Aorta (tissue), 5 donors: ENCODE data around the gene EMCN. TPM values are rescaled to one million over a fixed set of nuclear protein-coding genes. Genes with fewer than 3 reads are reported as not detected.
"Not testable (repeated sequence)": the region's sequence is repeated elsewhere in the genome, so short reads cannot be mapped to it uniquely, and the experiment has no call there.

Experiments
- ATAC-seq: fragments of 200-7000 bp; cut with Tn5 transposase; one replicate; pipeline ENCODE4 v1.9.1; 2022; ENCODE audit warnings: moderate library complexity; ENCODE audit not compliant: low FRiP score
- DNase-seq, 2 donors: peaks; one replicate each; pipeline ENCODE4 v3.0.0-alpha.2; 2020
- H3K27ac ChIP-seq, 2 donors: one replicate each; pipeline ENCODE4 v1.5.1; 2013; ENCODE audit warnings: low read length in 2 of 2, mild to moderate bottlenecking in 2 of 2, moderate library complexity in 2 of 2, control low read depth in 1 of 2, inconsistent platforms in 1 of 2, low read depth in 1 of 2
- H3K27me3 ChIP-seq, 2 donors: one replicate each; pipeline ENCODE4 v1.6.1; 2013; ENCODE audit warnings: control low read depth in 1 of 2, low read length in 1 of 2, mild to moderate bottlenecking in 1 of 2, moderate library complexity in 1 of 2; ENCODE audit not compliant: insufficient read depth in 2 of 2, control insufficient read depth in 1 of 2
- H3K36me3 ChIP-seq, 2 donors: one replicate each; pipeline ENCODE4 v1.6.1; 2013; ENCODE audit warnings: control low read depth in 1 of 2, low read length in 1 of 2, mild to moderate bottlenecking in 1 of 2; ENCODE audit not compliant: insufficient read depth in 2 of 2, control insufficient read depth in 1 of 2
- H3K4me1 ChIP-seq, 2 donors: one replicate each; pipeline ENCODE4 v1.6.1; 2013; ENCODE audit warnings: low read length in 2 of 2, control low read depth in 1 of 2, mild to moderate bottlenecking in 1 of 2, moderate library complexity in 1 of 2; ENCODE audit not compliant: insufficient read depth in 2 of 2, control insufficient read depth in 1 of 2
- H3K4me3 ChIP-seq, 2 donors: one replicate each; pipeline ENCODE4 v1.5.1; 2013; ENCODE audit warnings: low read length in 2 of 2, control low read depth in 1 of 2, mild to moderate bottlenecking in 1 of 2
- H3K9me3 ChIP-seq: one replicate; pipeline ENCODE4 v1.6.1; 2013; ENCODE audit warnings: mild to moderate bottlenecking, low read length; ENCODE audit not compliant: control insufficient read depth
- WGBS, 2 donors: extraction: QIAGEN DNeasy Blood & Tissue Kit; methylation state at CpG; one replicate each; pipeline ENCODE4 v1.1.7; 2013; 5-methylcytosine and 5-hydroxymethylcytosine counted together
- intact Hi-C, 2 donors: fragments of 100-400 bp; cut with DNase I; formaldehyde crosslinking; loops; one replicate each; pipeline versions ENCODE4 v1.14.2 to v1.15.0; 2022
- polyA plus RNA-seq, 2 donors: library from polyadenylated mRNA; stranded (reverse); fragments of 200-250 nt; gene quantifications; one replicate each; pipeline ENCODE4 v1.2.3, GENCODE V29; 2013
- total RNA-seq, 2 donors: library from RNA; stranded (reverse); fragmentation: NEBNext Ultra II Directional; extraction: Animal tissue kit (Norgen Biotek cat#: 25700); gene quantifications; one replicate each; pipeline ENCODE4 v1.2.1, GENCODE V29; 2021
- donor health status: healthy with polysubstance abuse.
- donor health status: Bipolar disorder and iron deficiency.
- donor health status: DM: no; HTN: no; CAD: no.
- donor health status: DM: no; HTN: no; CAD: no.
- donor health status: DM: yes; HTN: yes; CAD: no.

The EMCN gene
- total and polyA plus RNA-seq, 4 donors: 0.05 to 78.1 (median 14.0) TPM

DNA sequence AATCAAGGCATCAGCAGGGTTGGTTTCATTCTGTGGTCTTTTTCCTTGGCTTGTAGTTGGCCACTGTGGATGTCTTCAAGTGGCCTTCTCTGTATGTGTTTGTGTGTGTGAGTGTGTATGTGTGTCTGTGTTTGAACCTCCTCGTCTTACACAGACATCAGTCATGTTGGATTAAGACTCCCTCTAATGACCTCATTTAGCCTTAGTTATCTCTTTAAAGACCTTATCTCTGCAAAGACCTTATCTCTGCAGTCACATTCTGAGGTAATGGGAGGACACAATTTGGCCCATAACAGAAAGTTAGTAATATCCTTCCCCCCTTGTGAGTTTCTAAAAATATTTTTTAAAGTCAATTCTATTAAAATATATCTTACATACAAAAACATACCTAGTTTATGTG, 126.7 kb downstream of the EMCN start:
- no peak overlapping the region for H3K4me3 ChIP-seq
- H3K9me3 ChIP-seq: no peaks in the 10 kb centered on the region
- no peaks in the 10 kb centered on the region for H3K27me3 ChIP-seq
- DNase-seq (no peak), ATAC-seq (no peak)
- no peaks in the 10 kb centered on the region for H3K4me1 ChIP-seq
- no peak overlapping the region for H3K27ac ChIP-seq
- intact Hi-C loops: no loop called here
- H3K36me3 ChIP-seq: no peaks in the 10 kb centered on the region
- WGBS, 2 donors: 55 to 57% methylated on average over 1 of the region's 1 CpG

DNA sequence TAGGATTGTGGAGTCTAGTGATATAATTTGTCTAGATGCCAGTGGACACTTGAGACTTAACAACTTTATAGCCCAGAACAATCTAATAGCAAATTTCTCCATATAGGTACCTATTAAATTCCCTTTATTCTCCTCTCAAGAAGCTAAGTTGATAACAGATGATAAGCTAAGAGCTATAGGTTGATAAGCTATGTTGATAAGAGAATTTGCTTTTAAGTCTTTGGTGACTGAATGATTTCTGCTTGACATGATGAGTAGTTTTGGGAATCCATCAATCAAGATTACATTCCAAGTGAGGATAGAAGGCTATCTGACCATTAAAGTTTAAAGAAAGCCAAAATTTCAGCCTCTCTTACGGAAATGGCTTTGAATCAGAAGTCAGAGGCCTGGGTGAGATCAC, 131.6 kb downstream of the EMCN start:
- Histone ChIP-seq H3K36me3 (no peaks in the 10 kb centered on the region), H3K4me3 (no peak overlapping the region), H3K9me3 (no peaks in the 10 kb centered on the region), H3K4me1 (no peaks in the 10 kb centered on the region), H3K27ac (no peak overlapping the region), H3K27me3 (no peaks in the 10 kb centered on the region)
- intact Hi-C loops: no loop called here
- DNase-seq (no peak), ATAC-seq (no peak)
- WGBS, 2 donors: 41 to 56% methylated on average over 1 of the region's 1 CpG

GRCh38 chr4:100380401-100380800, 137.4 kb downstream of the EMCN start:
- H3K4me1 ChIP-seq, intact Hi-C loops, ATAC-seq, DNase-seq, H3K9me3 ChIP-seq, H3K4me3 ChIP-seq, H3K27me3 ChIP-seq, H3K27ac ChIP-seq, H3K36me3 ChIP-seq: not testable (repeated sequence)
- WGBS, 2 donors: 91 to 94% methylated on average over 1 of the region's 1 CpG

GRCh38 chr4:100379583-100380105, 138.2 kb downstream of the EMCN start:
- H3K27ac ChIP-seq: no peak overlapping the region
- ATAC-seq (no peak), DNase-seq (no peak)
- H3K4me1 ChIP-seq: no peaks in the 10 kb centered on the region
- H3K4me3 ChIP-seq: no peak overlapping the region
- H3K27me3 ChIP-seq: no peaks in the 10 kb centered on the region
- H3K36me3 ChIP-seq: no peaks in the 10 kb centered on the region
- H3K9me3 ChIP-seq: no peaks in the 10 kb centered on the region
- 89 to 91% methylated on average over 5 of the region's 5 CpGs for WGBS, 2 donors
- intact Hi-C loops: no loop called here

- ATAC-seq (no peak), DNase-seq (no peak)
- 84 to 86% methylated on average over 3 of the region's 3 CpGs for WGBS, 2 donors
- Histone ChIP-seq H3K27me3 (no peaks in the 10 kb centered on the region), H3K36me3 (no peaks in the 10 kb centered on the region), H3K4me1 (no peaks in the 10 kb centered on the region), H3K27ac (no peak overlapping the region), H3K4me3 (no peak overlapping the region), H3K9me3 (no peaks in the 10 kb centered on the region)
- intact Hi-C loops: no loop called here
These were observed 145.4 kb downstream of the EMCN start for GRCh38 chr4:100372432-100372831.

DNA sequence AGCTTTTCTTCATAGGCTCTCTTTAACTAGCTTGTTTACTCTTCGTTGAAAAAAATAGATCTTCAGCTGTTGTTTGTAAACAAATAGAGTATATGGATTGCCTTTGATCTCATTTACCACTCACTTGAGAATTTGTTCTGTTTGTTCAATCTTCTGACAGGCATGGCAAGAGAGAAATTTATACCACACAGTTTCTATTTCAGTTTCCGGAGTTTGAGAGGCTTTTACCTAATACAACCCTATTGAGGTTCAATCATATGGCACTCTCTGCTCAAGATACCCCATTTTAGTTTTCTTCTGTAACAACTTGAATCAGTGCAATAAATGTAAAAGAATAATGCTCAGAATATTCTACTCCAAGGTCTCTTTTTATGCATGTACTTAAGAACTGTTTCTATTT, 148.0 kb downstream of the EMCN start:
- DNase-seq: no peak
- intact Hi-C loops: no loop called here
- no peaks in the 10 kb centered on the region for H3K36me3 ChIP-seq
- no peak overlapping the region for H3K27ac ChIP-seq
- no peak overlapping the region for H3K4me3 ChIP-seq
- WGBS, 2 donors: 79 to 82% methylated on average over 2 of the region's 2 CpGs
- no peak for ATAC-seq
- no peaks in the 10 kb centered on the region for H3K4me1 ChIP-seq
- no peaks in the 10 kb centered on the region for H3K9me3 ChIP-seq
- no peaks in the 10 kb centered on the region for H3K27me3 ChIP-seq

GRCh38 chr4:100367451-100367850, 150.4 kb downstream of the EMCN start:
- Histone ChIP-seq H3K27me3 (no peaks in the 10 kb centered on the region), H3K4me1 (no peaks in the 10 kb centered on the region), H3K36me3 (no peaks in the 10 kb centered on the region), H3K27ac (no peak overlapping the region), H3K9me3 (no peaks in the 10 kb centered on the region), H3K4me3 (no peak overlapping the region)
- intact Hi-C loops: no loop called here
- ATAC-seq (no peak), DNase-seq (no peak)
- WGBS, 2 donors: 43 to 56% methylated on average over 1 of the region's 1 CpG

DNA sequence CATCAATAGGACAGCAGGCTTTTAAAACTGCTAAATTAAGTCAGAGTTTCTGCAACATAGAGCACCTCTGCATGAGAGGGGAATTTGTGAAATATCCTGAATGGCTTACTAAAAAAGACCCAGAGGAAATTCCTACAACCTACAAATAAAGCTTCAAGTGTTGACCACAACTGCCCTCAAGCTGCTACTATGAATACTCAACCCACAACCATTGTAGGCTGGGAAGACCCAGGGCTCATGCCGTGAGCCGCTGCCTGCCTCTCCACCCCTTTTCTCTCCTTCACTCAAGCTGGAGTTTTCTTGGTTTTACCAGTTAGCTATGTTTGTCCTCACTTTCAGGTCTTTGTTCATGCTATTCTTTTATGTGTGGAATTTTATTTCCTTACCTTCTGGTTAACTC, 151.6 kb downstream of the EMCN start:
- Histone ChIP-seq H3K9me3 (no peaks in the 10 kb centered on the region), H3K27ac (no peak overlapping the region)
- intact Hi-C loops: no loop called here

DNA sequence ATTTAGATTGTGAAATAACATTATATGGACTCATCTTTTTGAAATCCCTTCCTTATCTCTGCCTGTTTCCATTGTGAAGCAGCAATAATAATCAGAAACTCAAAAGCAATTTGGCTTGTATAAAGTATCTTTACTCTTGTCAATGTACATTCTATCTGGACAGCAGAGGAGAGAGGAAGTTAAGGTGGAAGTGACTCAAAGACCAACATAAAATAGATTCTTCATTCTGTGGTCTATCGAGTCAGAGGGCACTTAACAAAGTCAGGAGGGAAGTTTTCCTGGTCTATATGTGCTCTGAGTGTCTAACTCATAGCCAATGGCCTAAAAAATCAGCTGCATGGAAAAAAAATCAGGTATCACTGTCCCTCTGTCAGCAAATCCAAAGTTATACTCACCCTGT, 155.5 kb downstream of the EMCN start:
- 76 to 84% methylated on average over 1 of the region's 1 CpG for WGBS, 2 donors
- DNase-seq: no peak
- H3K27ac ChIP-seq: no peak overlapping the region
- no peaks in the 10 kb centered on the region for H3K4me1 ChIP-seq
- H3K27me3 ChIP-seq: no peaks in the 10 kb centered on the region
- intact Hi-C loops: loop anchor here in 1 of 2 donors (5.0 kb wide), 1 partner anchor 35 kb away; no protein-coding TSS in a partner anchor
- H3K4me3 ChIP-seq: no peak overlapping the region
- H3K9me3 ChIP-seq: no peaks in the 10 kb centered on the region
- no peak for ATAC-seq
- H3K36me3 ChIP-seq: no peaks in the 10 kb centered on the region

More for the DNA sequence above, 151.6 kb downstream of the EMCN start:
- Histone ChIP-seq H3K4me1 (no peaks in the 10 kb centered on the region), H3K4me3 (no peak overlapping the region), H3K27me3 (no peaks in the 10 kb centered on the region), H3K36me3 (no peaks in the 10 kb centered on the region)
- DNase-seq: no peak
- WGBS, 2 donors: 51 to 74% methylated on average over 2 of the region's 2 CpGs
- ATAC-seq: no peak
